Endothelial cell of umbilical vein (primary cell): ENCODE results near the gene MATN4. TPM values are rescaled to one million over a fixed set of nuclear protein-coding genes. Genes with fewer than 3 reads are reported as not detected.

Source experiments
- BruUV-seq: library from RNA; stranded (reverse); fragments of 400-500 nt; replicated peaks from 2 replicates; lab custom pipeline; 2021; lab: Mats Ljungman, UMichigan
- CTCF ChIA-PET: fragments of 300-600, 350-600 bp; sonication (Branson Sonifier 250); formaldehyde crosslinking; loops from one replicate; lab custom pipeline; 2021; ENCODE audit warnings: antibody characterized with exemption, inconsistent platforms; lab: Charles Lee
- POLR2A ChIA-PET: fragments of 300-600, 350-600 bp; sonication (Branson Sonifier 250); formaldehyde crosslinking; loops from one replicate; lab custom pipeline; 2021; ENCODE audit warnings: antibody characterized with exemption, inconsistent platforms; lab: Charles Lee
- DNase-seq: peaks from one replicate; pipeline ENCODE4 v3.0.0-alpha.2; 2011; ENCODE audit warnings: low read depth, low spot score
- FAIRE-seq: peaks from 2 replicates; lab custom pipeline; 2011; peaks lifted over from hg19 to GRCh38; lab: Jason Lieb, UNC
- H2AFZ ChIP-seq: 2 replicates; pipeline ENCODE4 v1.6.0; 2012; ENCODE audit warnings: low read depth, low read length, control low read depth, inconsistent platforms
- H3K27ac ChIP-seq: 2 replicates; pipeline ENCODE4 v1.5.1; 2011; ENCODE audit warnings: low read depth, mild to moderate bottlenecking, control low read depth, low read length, moderate library complexity; ENCODE audit not compliant: insufficient read depth
- H3K27me3 ChIP-seq, 2 experiments: 2 replicates each; pipeline versions ENCODE4 v1.6.0 to v1.6.1; 2011; ENCODE audit warnings: low read length in 2 of 2, mixed read lengths in 1 of 2; ENCODE audit not compliant: control insufficient read depth in 2 of 2, insufficient read depth in 2 of 2
- H3K36me3 ChIP-seq, 2 experiments: 2 replicates in 1 of 2; 3 replicates in 1 of 2; pipeline ENCODE4 v1.5.1; 2011; ENCODE audit warnings: low read length in 2 of 2, mild to moderate bottlenecking in 1 of 2, moderate library complexity in 1 of 2; ENCODE audit not compliant: control insufficient read depth in 2 of 2, insufficient read depth in 2 of 2; ENCODE audit errors: extremely low read depth in 1 of 2
- H3K4me1 ChIP-seq: 3 replicates; pipeline ENCODE4 v1.5.1; 2011; ENCODE audit warnings: mild to moderate bottlenecking, low read length; ENCODE audit not compliant: control insufficient read depth, insufficient read depth; ENCODE audit errors: extremely low read depth
- H3K4me2 ChIP-seq: 2 replicates; pipeline ENCODE4 v1.6.1; 2011; ENCODE audit warnings: low read length, control low read depth, mixed read lengths; ENCODE audit not compliant: insufficient read depth
- H3K4me3 ChIP-seq, 3 experiments: fragments of 200-600 bp in 1 of 3; sonication (generic), shearing (Covaris generic) in 1 of 3; replicated peaks in 1 of 3; 2 replicates each; pipeline ENCODE4 v1.5.1; 2011 to 2016; ENCODE audit warnings: control low read depth in 3 of 3, low read length in 3 of 3, mild to moderate bottlenecking in 2 of 3, inconsistent platforms in 1 of 3, low read depth in 1 of 3, moderate library complexity in 1 of 3; ENCODE audit not compliant: insufficient read depth in 1 of 3
- H3K79me2 ChIP-seq: 2 replicates; pipeline ENCODE4 v1.6.0; 2012; ENCODE audit warnings: low read length, inconsistent platforms; ENCODE audit not compliant: control insufficient read depth, insufficient read depth
- H3K9ac ChIP-seq: replicated peaks from 2 replicates; pipeline ENCODE3; 2011; ENCODE audit warnings: low read length, control low read depth; ENCODE audit not compliant: insufficient read depth; ENCODE audit errors: extremely low read depth
- H3K9me1 ChIP-seq: replicated peaks from 3 replicates; pipeline ENCODE4 v1.6.0; 2011; ENCODE audit warnings: mild to moderate bottlenecking, low read length; ENCODE audit not compliant: control insufficient read depth, insufficient read depth; ENCODE audit errors: extremely low read depth
- H3K9me3 ChIP-seq: replicated peaks from 2 replicates; pipeline ENCODE4 v1.5.1; 2012; ENCODE audit warnings: low read length, inconsistent platforms; ENCODE audit not compliant: control insufficient read depth, insufficient read depth
- H4K20me1 ChIP-seq: replicated peaks from 2 replicates; pipeline ENCODE3; 2011; ENCODE audit warnings: mild to moderate bottlenecking, low read length; ENCODE audit not compliant: control insufficient read depth, insufficient read depth; ENCODE audit errors: extremely low read depth
- CTCF ChIP-seq, 2 donors: IDR thresholded peaks; 1 replicate in 1 of 2; 2 replicates in 1 of 2; pipeline ENCODE4 v1.5.1; 2011; ENCODE audit warnings: low read length in 2 of 2, mild to moderate bottlenecking in 2 of 2, moderate library complexity in 2 of 2, control low read depth in 1 of 2, inconsistent platforms in 1 of 2, low read depth in 1 of 2; ENCODE audit not compliant: insufficient read depth in 1 of 2; ENCODE audit errors: extremely low read depth in 1 of 2
- FOS ChIP-seq: IDR thresholded peaks from 2 replicates; pipeline ENCODE4 v1.6.1; 2011; ENCODE audit warnings: mild to moderate bottlenecking, low read length, moderate library complexity, borderline replicate concordance; ENCODE audit not compliant: insufficient read depth
- GATA2 ChIP-seq: IDR thresholded peaks from 2 replicates; pipeline ENCODE4 v1.7.0; 2011; ENCODE audit warnings: low read depth, mild to moderate bottlenecking, moderate library complexity, mixed read lengths, low read length; ENCODE audit not compliant: insufficient read length, insufficient read depth
- JUN ChIP-seq: IDR thresholded peaks from 2 replicates; pipeline ENCODE4 v1.6.1; 2011; ENCODE audit warnings: borderline replicate concordance, low read depth; ENCODE audit not compliant: insufficient read length, insufficient read depth
- dilution Hi-C: fragments of 300-500 bp; cut with MboI; formaldehyde crosslinking; loops from one replicate; pipeline ENCODE4 v1.15.0; 2019; ENCODE audit warnings: low sequenced_read_pairs; ENCODE audit not compliant: extremely low pct_ligation_motif_present
- intact Hi-C: fragments of 100-400 bp; cut with micrococcal nuclease; formaldehyde crosslinking; loops from one replicate; pipeline ENCODE4 v1.10.0; 2022
- polyA plus RNA-seq, 4 experiments: library from polyadenylated mRNA; depleted of rRNA in 3 of 4; stranded (reverse) in 3 of 4; unstranded in 1 of 4; fragments of >200 nt; gene quantifications; 2 replicates each; pipeline versions ENCODE4 v1.2.1 to v1.2.3, GENCODE V29; 2011 to 2012; ENCODE audit warnings: missing spikeins in 1 of 4
- total RNA-seq: library from RNA; stranded (reverse); gene quantifications from 2 replicates; pipeline ENCODE4 v1.2.3, GENCODE V29; 2021

The MATN4 gene
- total and polyA plus RNA-seq, 2 donors (not counting 3 experiments of a cell fraction or from before 2014, with no cell fraction given): 0.10 TPM; not detected in 1

GRCh38 chr20:45350217-45350616 is 42.1 kb upstream of the MATN4 start:
- FAIRE-seq (no peak), DNase-seq (no peak)
- Histone ChIP-seq H3K9me3 (no peaks in the 10 kb centered on the region), H3K9me1 (no peaks in the 10 kb centered on the region), H3K27ac (no peak overlapping the region), H3K4me3 (no peak overlapping the region), H3K27me3 (no peaks in the 10 kb centered on the region), H4K20me1 (no peaks in the 10 kb centered on the region), H3K4me2 (no peak overlapping the region), H3K4me1 (peaks cover 29% of the 10 kb centered on the region), H3K79me2 (peaks cover 26% of the 10 kb centered on the region), H3K36me3 (no peaks in the 10 kb centered on the region), H2AFZ (no peak overlapping the region), H3K9ac (no peak overlapping the region)
- ChIA-PET POLR2A (no interaction called here), CTCF (no interaction called here)
- dilution Hi-C loops: no loop called here
- intact Hi-C loops: no loop called here
- TF ChIP-seq CTCF (IDR thresholded peaks at IDR 0.05; ENCODE audit: extremely low read depth in 1 of 2, insufficient read depth in 1 of 2, low read depth in 1 of 2, low read length in 2 of 2): no peak
- TF ChIP-seq GATA2: no peak
- no peak for TF ChIP-seq JUN
- TF ChIP-seq FOS: no peak
- no TSS peak for BruUV-seq
